NCI-H1105 (cell line): ENCODE results near the gene PDIA4.
A peak's percentile ranks its signal among the peaks of the same experiment; 100 is the strongest.
"Not testable (repeated sequence)": the region's sequence is repeated elsewhere in the genome, so short reads cannot be mapped to it uniquely, and the experiment has no call there.

Experiments
- DNase-seq: peaks from one replicate; lab custom pipeline; 2025; lab: John Stamatoyannopoulos, UW

The PDIA4 gene

GRCh38 chr7:149003018-149003417 lies 25.3 kb downstream of the PDIA4 start:
- DNase-seq, result no peak

GRCh38 chr7:149002604-149003003 lies 25.7 kb downstream of the PDIA4 start:
- DNase-seq, result no peak

DNA sequence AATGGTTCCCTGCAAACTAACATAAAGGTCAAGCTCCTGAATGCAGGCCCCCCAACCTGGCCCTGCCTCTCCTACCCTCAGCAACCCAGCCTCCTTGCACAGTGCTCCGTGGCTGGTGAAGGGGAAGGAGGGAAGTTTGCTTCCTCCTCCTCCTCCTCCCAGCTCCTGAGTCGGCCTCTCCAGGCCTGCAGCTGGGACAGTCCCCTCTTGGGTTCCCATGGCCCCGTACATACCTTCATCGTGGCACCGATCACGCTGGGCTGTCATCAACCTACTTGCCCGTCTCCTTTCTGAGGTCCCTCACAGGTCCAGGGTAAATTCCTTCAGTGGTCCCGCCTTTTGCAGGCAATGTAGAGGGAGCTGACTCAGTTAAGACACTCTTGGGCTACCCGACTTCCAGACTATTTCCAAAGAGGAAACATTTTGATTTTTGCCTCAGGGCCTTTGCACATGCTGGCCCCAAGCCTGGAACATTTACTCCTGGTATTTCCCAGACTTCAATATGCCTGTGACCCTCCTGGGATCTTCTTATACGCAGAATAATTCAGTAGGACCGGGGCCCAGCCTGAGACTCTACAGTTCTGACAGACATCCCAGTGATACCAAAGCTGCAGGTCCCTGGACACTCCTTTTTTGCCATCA lies 26.8 kb downstream of the PDIA4 start:
- DNase-seq, result no peak

GRCh38 chr7:149000961-149001360 lies 27.3 kb downstream of the PDIA4 start:
- no peak for DNase-seq

DNA sequence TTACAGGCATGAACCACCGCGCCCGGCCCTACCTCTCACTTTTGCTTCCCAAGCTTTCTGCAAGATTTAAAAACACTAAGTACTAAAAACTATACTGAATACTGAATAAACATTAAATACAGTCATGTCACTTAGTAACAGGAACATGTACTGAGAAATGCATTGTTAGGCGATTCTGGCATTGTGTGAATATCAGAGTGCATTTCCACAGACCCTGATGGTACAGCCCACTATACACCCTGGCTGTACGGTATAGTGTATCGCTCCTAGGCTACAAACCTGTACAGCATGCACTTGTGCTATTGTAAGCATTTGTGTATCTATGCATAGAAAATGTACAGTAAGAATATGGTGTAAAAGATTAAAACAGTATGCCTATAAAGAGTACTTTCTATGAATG lies 29.1 kb downstream of the PDIA4 start:
- no peak for DNase-seq

- no peak for DNase-seq
Observed at GRCh38 chr7:148997497-148997896, 30.8 kb downstream of the PDIA4 start.

DNA sequence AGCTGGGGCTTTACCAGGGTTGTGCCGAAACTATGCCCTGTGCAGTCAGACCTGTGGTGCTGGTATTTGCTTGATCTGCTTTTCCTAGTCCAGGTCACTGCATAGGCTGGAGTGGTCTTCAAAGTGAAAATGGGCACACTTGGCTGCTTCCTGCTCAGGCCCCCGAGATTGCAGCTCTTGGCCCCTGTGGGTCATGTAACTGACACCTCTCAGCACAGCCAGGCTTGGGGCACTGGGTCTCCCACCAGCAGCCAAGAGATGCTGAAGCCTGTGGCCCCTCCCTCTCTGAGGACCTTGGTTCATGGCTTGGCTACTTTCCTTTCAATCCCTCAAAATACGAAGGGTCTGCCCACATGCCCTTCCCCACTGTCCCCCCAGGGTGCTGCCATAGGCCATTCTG lies 33.7 kb downstream of the PDIA4 start:
- no peak for DNase-seq

GRCh38 chr7:148993193-148993592 lies 35.1 kb downstream of the PDIA4 start:
- DNase-seq, result no peak

DNA sequence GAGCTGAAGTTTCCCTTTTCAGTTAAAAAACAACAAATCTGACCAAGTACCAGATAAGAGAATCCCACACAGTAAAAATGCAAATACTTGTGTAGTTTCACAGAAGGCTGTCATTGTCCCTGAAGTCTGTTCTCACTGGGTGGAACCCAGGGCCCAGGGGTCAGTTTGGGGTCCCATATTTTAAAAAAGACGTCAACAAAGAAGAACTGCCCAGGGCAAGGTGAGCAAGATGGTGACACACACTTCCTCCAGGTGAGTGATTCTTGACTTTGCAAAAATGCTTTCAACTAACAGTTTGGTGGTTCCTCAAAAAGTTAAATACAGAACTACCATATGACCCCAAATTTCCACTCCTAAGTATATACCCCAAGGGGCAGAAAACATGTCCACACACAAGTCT lies 36.8 kb downstream of the PDIA4 start:
- DNase-seq, result no peak

DNA sequence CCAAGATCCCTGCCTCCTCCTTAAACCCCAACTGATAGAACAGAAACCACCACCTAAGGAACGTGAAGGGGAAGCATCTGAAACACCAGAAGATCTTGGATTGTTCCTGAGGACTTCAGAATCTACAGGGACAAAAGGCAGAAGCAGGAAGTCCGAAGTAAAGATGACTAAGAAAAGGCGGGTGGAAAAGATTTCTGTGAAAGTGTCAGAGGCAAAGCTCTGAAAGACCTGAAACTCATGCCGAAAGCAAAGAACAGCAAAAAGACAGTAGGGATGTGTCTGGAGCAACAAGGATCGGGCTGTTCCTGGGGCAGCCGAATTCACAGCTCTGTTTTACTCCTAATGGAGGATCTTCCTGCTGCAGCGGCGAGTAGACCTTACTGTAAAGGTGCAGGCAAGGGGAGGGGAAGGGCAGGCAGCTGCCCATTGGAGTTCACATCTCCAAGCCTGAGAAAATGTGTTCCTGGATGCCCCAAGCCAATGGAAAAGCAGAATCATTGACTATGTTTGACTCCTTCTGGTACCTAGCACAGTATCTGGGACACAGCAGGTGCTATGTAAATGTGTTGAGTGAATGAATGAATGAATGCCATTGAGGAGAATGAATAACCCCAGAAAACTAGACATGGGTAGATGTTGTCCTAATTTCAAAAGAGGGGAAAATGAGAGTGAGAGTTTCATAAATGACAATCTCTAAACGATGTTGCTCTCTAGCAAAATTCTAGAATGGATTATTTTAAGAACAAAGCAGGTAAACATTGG lies 40.4 kb downstream of the PDIA4 start:
- peak; percentile 29 for DNase-seq

GRCh38 chr7:148987010-148987750 lies 41.1 kb downstream of the PDIA4 start:
- DNase-seq, result peak; percentile 89

GRCh38 chr7:148986742-148987009 lies 41.6 kb downstream of the PDIA4 start:
- DNase-seq, result no peak

DNA sequence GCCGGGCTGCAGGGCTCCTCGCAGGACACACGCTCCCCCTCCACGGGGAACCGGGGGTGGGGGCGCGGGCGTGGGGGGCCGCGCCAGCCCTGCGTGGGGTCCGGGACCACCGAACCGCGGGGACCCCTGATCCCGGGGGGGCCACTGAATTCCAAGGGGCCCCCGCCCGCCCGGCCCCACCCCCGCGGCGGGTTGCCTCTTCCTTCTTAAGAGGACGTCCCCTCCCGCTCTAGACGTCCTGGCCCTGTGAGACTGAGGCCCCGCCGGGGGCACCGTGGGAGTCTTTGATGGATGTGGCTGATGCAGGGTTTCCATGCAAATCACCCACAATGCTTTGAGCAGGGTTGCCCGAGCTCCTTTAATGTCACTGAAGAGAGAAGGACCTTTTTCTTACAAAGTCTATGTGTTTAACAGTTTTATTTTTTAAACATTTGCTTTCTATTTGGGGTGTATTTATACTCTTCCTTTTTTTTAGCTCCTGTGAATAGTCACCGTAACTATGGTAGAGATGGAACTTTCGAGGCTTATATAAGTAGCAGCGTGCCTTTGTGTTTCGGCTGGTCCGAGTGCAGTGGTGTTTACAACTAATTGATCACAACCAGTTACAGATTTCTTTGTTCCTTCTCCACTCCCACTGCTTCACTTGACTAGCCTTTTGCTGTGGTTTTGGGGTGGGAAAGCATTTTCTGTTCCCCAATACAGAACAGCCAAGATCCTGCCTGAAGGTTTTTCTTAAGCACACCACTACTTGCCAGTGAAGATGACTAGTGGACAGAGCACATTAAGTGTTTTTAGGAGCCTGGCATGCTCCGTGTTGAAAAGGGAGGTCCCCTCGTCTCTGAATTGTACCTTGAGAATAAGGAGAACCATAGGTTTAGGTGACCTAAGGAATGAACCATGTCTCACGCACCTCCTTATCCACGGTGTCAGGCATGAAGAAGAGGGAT lies 44.8 kb downstream of the PDIA4 start:
- peak; percentile 81 for DNase-seq

- peak; percentile 30 for DNase-seq
Observed at GRCh38 chr7:148982654-148983199, 45.6 kb downstream of the PDIA4 start.

GRCh38 chr7:148979827-148980226 lies 48.5 kb downstream of the PDIA4 start:
- DNase-seq, result no peak

DNA sequence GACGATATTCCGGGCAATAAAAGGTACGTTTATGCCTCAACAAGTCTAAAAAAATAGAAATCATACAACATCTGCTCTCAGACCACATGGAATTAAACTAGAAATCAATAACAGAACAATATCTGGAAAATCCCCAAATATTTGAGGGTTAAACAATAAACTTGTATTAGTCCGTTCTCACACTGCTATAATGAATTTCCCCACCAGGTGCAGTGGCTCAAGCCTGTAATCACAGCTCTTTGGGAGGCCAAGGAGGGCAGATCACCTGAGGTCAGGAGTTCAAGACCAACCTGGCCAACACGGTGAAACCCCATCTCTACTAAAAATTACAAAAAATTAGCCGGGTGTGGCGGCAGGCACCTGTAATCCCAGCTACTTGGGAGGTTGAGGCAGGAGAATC lies 49.2 kb downstream of the PDIA4 start:
- DNase-seq, result not testable (repeated sequence)

DNA sequence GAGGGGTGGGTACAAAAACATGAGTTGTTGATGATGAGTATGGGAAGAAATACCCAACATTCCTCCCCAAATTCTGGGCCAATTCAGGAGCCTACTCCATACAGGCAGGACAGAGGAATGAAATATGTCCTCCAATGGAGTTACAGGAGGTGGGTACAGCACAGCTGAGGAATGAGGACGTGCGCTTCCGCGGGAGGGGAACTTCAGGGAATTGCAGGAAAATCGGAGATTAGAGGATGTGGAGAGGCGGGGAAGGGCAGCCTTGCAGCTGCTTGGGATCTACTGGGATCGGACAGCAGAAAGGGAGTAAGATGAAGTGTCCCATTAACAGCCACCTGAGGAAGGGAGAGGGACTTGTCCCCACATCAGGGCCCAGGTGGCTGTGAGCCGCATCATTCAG lies 50.2 kb downstream of the PDIA4 start:
- no peak for DNase-seq

- no peak for DNase-seq
Observed at GRCh38 chr7:148975896-148976295, 52.4 kb downstream of the PDIA4 start.

- no peak for DNase-seq
Observed at GRCh38 chr7:148973256-148973655, 55.0 kb downstream of the PDIA4 start.

DNA sequence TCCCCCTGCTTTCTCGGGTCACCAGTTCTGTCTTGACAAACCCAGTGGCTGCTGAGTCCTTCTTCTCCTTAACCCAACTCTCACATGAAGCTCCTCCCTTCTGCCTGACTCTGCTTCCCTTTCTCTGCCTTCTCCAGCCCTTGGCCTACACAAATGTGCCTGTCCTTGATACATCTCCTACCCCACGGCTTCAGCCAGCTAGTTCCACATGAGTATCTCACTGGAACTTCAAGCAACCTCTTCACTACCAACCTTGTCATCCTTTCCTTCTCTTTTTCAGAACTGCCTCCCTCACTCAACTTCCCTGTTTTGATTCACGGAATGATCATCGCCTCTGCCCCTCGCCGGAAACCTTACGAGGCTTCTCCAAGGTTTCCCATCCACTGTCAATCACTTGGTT lies 55.9 kb downstream of the PDIA4 start:
- no peak for DNase-seq

GRCh38 chr7:148967602-148968001 lies 60.7 kb downstream of the PDIA4 start:
- no peak for DNase-seq

- no peak for DNase-seq
Observed at GRCh38 chr7:148967032-148967372, 61.3 kb downstream of the PDIA4 start.
